Endothelial cell of umbilical vein (primary cell): ENCODE measurements around the gene B3GAT1. TPM values are rescaled to one million over a fixed set of nuclear protein-coding genes. Genes with fewer than 3 reads are reported as not detected.
"Not testable (repeated sequence)": the region's sequence is repeated elsewhere in the genome, so short reads cannot be mapped to it uniquely, and the experiment has no call there.

Source experiments
- BruUV-seq: library from RNA; stranded (reverse); fragments of 400-500 nt; replicated peaks from 2 replicates; lab custom pipeline; 2021; lab: Mats Ljungman, UMichigan
- CTCF ChIA-PET: fragments of 300-600, 350-600 bp; sonication (Branson Sonifier 250); formaldehyde crosslinking; loops from one replicate; lab custom pipeline; 2021; ENCODE audit warnings: antibody characterized with exemption, inconsistent platforms; lab: Charles Lee
- POLR2A ChIA-PET: fragments of 300-600, 350-600 bp; sonication (Branson Sonifier 250); formaldehyde crosslinking; loops from one replicate; lab custom pipeline; 2021; ENCODE audit warnings: antibody characterized with exemption, inconsistent platforms; lab: Charles Lee
- DNase-seq: peaks from one replicate; pipeline ENCODE4 v3.0.0-alpha.2; 2011; ENCODE audit warnings: low read depth, low spot score
- FAIRE-seq: peaks from 2 replicates; lab custom pipeline; 2011; peaks lifted over from hg19 to GRCh38; lab: Jason Lieb, UNC
- H2AFZ ChIP-seq: 2 replicates; pipeline ENCODE4 v1.6.0; 2012; ENCODE audit warnings: low read depth, low read length, control low read depth, inconsistent platforms
- H3K27ac ChIP-seq: 2 replicates; pipeline ENCODE4 v1.5.1; 2011; ENCODE audit warnings: low read depth, mild to moderate bottlenecking, control low read depth, low read length, moderate library complexity; ENCODE audit not compliant: insufficient read depth
- H3K27me3 ChIP-seq, 2 experiments: 2 replicates each; pipeline versions ENCODE4 v1.6.0 to v1.6.1; 2011; ENCODE audit warnings: low read length in 2 of 2, mixed read lengths in 1 of 2; ENCODE audit not compliant: control insufficient read depth in 2 of 2, insufficient read depth in 2 of 2
- H3K36me3 ChIP-seq, 2 experiments: 2 replicates in 1 of 2; 3 replicates in 1 of 2; pipeline ENCODE4 v1.5.1; 2011; ENCODE audit warnings: low read length in 2 of 2, mild to moderate bottlenecking in 1 of 2, moderate library complexity in 1 of 2; ENCODE audit not compliant: control insufficient read depth in 2 of 2, insufficient read depth in 2 of 2; ENCODE audit errors: extremely low read depth in 1 of 2
- H3K4me1 ChIP-seq: 3 replicates; pipeline ENCODE4 v1.5.1; 2011; ENCODE audit warnings: mild to moderate bottlenecking, low read length; ENCODE audit not compliant: control insufficient read depth, insufficient read depth; ENCODE audit errors: extremely low read depth
- H3K4me2 ChIP-seq: 2 replicates; pipeline ENCODE4 v1.6.1; 2011; ENCODE audit warnings: low read length, control low read depth, mixed read lengths; ENCODE audit not compliant: insufficient read depth
- H3K4me3 ChIP-seq, 3 experiments: fragments of 200-600 bp in 1 of 3; sonication (generic), shearing (Covaris generic) in 1 of 3; replicated peaks in 1 of 3; 2 replicates each; pipeline ENCODE4 v1.5.1; 2011 to 2016; ENCODE audit warnings: control low read depth in 3 of 3, low read length in 3 of 3, mild to moderate bottlenecking in 2 of 3, inconsistent platforms in 1 of 3, low read depth in 1 of 3, moderate library complexity in 1 of 3; ENCODE audit not compliant: insufficient read depth in 1 of 3
- H3K79me2 ChIP-seq: 2 replicates; pipeline ENCODE4 v1.6.0; 2012; ENCODE audit warnings: low read length, inconsistent platforms; ENCODE audit not compliant: control insufficient read depth, insufficient read depth
- H3K9ac ChIP-seq: replicated peaks from 2 replicates; pipeline ENCODE3; 2011; ENCODE audit warnings: low read length, control low read depth; ENCODE audit not compliant: insufficient read depth; ENCODE audit errors: extremely low read depth
- H3K9me1 ChIP-seq: replicated peaks from 3 replicates; pipeline ENCODE4 v1.6.0; 2011; ENCODE audit warnings: mild to moderate bottlenecking, low read length; ENCODE audit not compliant: control insufficient read depth, insufficient read depth; ENCODE audit errors: extremely low read depth
- H3K9me3 ChIP-seq: replicated peaks from 2 replicates; pipeline ENCODE4 v1.5.1; 2012; ENCODE audit warnings: low read length, inconsistent platforms; ENCODE audit not compliant: control insufficient read depth, insufficient read depth
- H4K20me1 ChIP-seq: replicated peaks from 2 replicates; pipeline ENCODE3; 2011; ENCODE audit warnings: mild to moderate bottlenecking, low read length; ENCODE audit not compliant: control insufficient read depth, insufficient read depth; ENCODE audit errors: extremely low read depth
- MAX ChIP-seq: IDR thresholded peaks from 2 replicates; pipeline ENCODE4 v1.6.1; 2011; ENCODE audit not compliant: insufficient read depth, insufficient read length
- dilution Hi-C: fragments of 300-500 bp; cut with MboI; formaldehyde crosslinking; loops from one replicate; pipeline ENCODE4 v1.15.0; 2019; ENCODE audit warnings: low sequenced_read_pairs; ENCODE audit not compliant: extremely low pct_ligation_motif_present
- intact Hi-C: fragments of 100-400 bp; cut with micrococcal nuclease; formaldehyde crosslinking; loops from one replicate; pipeline ENCODE4 v1.10.0; 2022
- polyA plus RNA-seq, 4 experiments: library from polyadenylated mRNA; depleted of rRNA in 3 of 4; stranded (reverse) in 3 of 4; unstranded in 1 of 4; fragments of >200 nt; gene quantifications; 2 replicates each; pipeline versions ENCODE4 v1.2.1 to v1.2.3, GENCODE V29; 2011 to 2012; ENCODE audit warnings: missing spikeins in 1 of 4
- total RNA-seq: library from RNA; stranded (reverse); gene quantifications from 2 replicates; pipeline ENCODE4 v1.2.3, GENCODE V29; 2021

B3GAT1 gene
- total and polyA plus RNA-seq, 2 donors (not counting 3 experiments of a cell fraction or from before 2014, with no cell fraction given), result 0.01 TPM; not detected in 1

GRCh38 chr11:134344497-134345236, 67.4 kb downstream of the B3GAT1 start:
- H3K79me2 ChIP-seq, H4K20me1 ChIP-seq, H3K4me3 ChIP-seq, dilution Hi-C loops, H3K27me3 ChIP-seq, DNase-seq, CTCF ChIA-PET, BruUV-seq, H3K4me2 ChIP-seq, POLR2A ChIA-PET, H3K9me1 ChIP-seq, H3K27ac ChIP-seq, H3K9me3 ChIP-seq, FAIRE-seq, H3K4me1 ChIP-seq, H2AFZ ChIP-seq, H3K36me3 ChIP-seq, H3K9ac ChIP-seq: not testable (repeated sequence)
- intact Hi-C loops, result loop anchor here (1.0 kb wide), 1 partner anchor 63 kb away; no protein-coding TSS in a partner anchor

GRCh38 chr11:134343646-134344045, 68.4 kb downstream of the B3GAT1 start:
- Histone ChIP-seq H3K9me3 (no peaks in the 10 kb centered on the region), H3K27ac (no peak overlapping the region), H3K4me3 (no peak overlapping the region), H3K9me1 (no peaks in the 10 kb centered on the region), H3K27me3 (no peaks in the 10 kb centered on the region), H3K9ac (no peak overlapping the region), H4K20me1 (no peaks in the 10 kb centered on the region), H3K4me1 (no peaks in the 10 kb centered on the region), H3K36me3 (no peaks in the 10 kb centered on the region), H3K4me2 (no peak overlapping the region), H3K79me2 (no peaks in the 10 kb centered on the region), H2AFZ (no peak overlapping the region)
- no peak for FAIRE-seq
- DNase-seq, result no peak
- ChIA-PET CTCF (no interaction called here), POLR2A (no interaction called here)
- intact Hi-C loops (loop anchor here (1.0 kb wide), 1 partner anchor 62 kb away; no protein-coding TSS in a partner anchor), dilution Hi-C loops (no loop called here)
- TF ChIP-seq MAX, result no peak
- BruUV-seq, result no TSS peak
